CD4-positive, alpha-beta T cell treated with Interleukin-1 beta for 1 hour (primary cell): ENCODE measurements around the gene GLT8D2.

Experiments used
- DNase-seq, 2 donors: peaks; one replicate each; pipeline ENCODE4 v3.0.0-alpha.2; 2020 to 2022

Gene GLT8D2, protein sequence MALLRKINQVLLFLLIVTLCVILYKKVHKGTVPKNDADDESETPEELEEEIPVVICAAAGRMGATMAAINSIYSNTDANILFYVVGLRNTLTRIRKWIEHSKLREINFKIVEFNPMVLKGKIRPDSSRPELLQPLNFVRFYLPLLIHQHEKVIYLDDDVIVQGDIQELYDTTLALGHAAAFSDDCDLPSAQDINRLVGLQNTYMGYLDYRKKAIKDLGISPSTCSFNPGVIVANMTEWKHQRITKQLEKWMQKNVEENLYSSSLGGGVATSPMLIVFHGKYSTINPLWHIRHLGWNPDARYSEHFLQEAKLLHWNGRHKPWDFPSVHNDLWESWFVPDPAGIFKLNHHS

DNA sequence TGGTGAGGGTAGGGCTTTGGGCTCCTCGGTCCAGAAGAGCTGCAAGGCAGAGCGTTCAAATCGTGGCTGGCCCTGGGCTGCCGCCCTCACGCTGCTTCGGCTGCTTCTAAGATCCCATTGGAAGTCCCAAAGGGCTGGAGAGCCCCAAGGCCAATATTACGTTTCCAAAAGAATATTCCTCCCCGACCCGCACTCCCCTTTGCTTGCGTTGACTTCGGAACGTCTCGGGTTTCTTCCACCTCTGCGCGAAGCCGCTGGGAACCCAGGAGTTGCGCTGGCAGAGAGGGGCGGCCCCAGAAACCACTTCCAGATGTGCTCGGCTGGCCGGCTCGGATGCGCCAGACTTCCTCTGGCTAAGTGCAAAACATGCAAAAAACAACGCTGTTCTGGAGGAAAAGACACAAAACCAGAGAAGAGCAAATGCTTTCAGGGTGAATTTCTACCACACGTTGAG lies at the start of gene GLT8D2:
Gene GLT8D2 (minus strand): TSS at position 285 of the 454 bp plus-strand sequence. CDS start 30,539 bp downstream, outside the sequence.
- DNase-seq: no peak

DNA sequence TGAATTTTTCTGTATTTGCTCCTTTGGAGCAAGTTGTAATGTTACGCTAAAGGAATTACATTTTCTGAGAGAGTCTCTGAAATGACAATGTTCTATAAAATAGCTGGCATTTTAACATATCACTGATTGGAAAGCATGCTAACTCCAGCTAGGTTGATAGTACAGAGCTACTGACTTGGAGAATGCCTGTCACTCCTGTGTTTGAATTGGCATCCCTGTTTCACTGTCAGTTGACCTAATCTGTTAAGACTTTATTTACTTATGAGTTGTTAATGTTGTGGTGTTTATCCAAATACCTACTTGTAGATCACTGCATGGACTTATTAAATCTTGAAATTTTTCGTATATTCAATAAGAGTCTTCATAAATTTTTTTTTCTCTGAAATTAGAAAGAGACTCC lies 48.0 kb upstream of the GLT8D2 start:
- DNase-seq: no peak

DNA sequence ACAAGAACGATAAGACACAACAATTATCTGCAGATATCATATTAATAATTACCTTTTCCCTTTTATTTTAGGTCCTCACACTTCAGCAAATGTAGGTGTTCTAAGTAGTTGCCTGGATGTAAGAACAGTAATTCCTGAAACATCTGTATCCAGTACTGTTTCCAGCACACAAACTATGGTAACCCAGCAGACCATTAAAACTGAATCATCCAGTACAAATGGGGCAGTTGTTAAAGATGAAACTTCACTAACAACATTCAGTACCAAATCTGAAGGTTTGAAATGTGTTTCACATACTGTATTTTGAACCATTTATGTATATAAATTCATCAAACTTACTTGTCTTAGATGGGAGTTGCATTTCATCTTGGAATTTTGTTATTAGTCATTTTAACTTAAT lies 45.3 kb upstream of the GLT8D2 start:
- no peak for DNase-seq

DNA sequence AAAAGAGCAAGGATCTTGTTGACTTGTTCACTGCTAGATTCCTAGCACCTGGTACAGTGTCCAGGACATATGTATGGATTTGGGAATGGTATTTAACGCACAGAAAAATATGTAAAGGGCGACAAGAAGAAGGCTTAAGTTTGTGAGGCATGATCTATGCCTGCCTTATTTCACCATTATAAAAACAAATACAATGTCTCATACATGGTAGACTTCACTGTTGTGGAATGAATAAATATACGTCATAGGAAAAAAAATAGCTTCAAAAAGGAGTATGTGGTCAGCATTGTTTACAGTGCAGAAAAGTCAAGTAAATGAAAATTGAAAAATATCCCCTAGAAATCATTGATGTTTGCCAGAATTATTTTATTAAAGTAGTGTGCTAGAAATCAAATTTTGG lies 44.3 kb upstream of the GLT8D2 start:
- no peak for DNase-seq

DNA sequence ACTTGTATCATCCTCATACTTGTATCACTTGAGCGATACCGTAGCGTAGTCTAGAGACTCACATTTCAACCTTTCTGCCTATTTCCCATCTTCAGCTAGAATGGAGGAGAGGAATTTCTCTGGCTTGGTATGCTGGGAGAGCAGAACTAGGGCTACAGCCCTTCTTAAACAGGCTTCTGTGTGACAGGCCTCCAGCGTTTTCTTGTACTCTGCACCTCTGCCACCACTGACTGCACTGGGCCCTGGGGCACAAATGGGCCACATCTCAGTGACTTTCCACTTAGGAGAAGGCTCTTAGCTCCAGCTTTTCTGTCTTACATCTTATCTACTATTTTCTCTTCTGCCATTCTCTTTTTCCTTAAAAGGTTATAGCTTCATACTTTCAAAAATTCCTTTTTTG lies 41.1 kb upstream of the GLT8D2 start:
- DNase-seq: no peak

DNA sequence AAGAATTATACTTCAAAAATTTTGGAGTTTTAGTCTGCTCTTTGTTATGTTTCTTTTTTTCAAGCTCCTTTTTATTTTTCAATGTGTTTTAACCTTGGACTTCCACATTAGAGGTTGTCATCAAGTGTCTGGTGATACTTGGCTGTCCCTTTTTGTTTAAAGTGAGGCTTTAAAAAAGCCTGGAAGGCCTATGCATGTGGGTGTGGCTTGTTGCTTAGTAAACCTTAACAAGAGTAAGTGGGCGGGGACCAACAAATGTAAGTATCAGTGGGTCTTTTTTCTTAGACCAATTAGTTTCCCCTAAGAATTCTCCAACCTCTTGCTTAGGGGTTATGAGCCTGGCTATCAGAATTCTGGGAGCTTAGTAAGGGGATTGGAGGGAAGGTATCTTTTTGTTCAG lies 40.7 kb upstream of the GLT8D2 start:
- DNase-seq: no peak

DNA sequence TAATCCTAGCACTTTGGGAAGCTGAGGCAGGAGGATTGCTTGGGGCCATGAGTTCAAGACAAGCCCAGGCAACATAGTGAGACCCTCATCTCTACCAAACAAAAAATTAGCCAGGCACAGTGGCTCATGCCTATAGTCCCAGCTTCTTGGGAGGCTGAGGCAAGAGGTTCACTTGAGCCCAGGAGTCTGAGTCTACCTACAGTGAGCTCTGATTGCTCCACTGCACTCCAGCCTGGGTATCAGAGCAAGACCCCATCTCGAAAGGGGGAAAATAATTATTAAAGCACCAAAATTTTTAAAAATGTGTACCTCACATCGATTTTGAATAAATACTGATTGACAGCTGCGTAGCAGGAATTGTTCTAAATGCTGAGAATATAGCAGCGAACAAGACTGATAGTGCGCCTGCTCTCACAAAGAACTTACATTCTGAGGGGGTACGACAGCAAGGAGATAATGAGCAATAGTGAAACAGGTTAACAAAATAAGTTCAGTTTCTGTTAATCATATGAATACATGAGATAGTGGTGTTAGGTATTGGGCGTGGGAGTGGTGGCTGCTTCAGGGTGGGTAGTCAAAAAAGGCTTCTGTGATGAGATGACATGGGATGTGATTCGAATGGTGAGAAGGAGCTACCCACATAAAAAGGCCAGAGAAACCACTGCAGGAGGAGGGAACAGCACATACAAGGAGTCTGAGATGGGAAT lies 33.9 kb upstream of the GLT8D2 start:
- DNase-seq: no peak

DNA sequence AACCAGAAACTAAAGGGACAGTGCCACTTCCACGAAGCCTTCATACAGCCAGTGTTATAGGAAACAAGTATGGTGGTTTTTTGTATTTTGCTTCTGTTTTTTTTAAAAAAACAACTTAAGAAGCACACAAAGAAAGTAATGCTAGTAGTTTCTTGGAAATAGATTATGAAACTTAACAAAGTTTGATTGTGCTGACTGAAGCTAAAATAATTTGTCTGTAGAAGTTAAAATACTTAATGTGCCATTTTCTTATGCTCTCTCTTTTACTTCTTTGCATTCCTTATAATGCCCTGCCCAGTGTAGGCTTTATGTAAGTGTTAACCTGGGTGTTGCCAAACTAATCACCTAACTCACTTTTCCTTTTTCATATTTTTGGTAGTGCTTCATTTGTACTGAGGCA lies 30.8 kb upstream of the GLT8D2 start:
- no peak for DNase-seq

DNA sequence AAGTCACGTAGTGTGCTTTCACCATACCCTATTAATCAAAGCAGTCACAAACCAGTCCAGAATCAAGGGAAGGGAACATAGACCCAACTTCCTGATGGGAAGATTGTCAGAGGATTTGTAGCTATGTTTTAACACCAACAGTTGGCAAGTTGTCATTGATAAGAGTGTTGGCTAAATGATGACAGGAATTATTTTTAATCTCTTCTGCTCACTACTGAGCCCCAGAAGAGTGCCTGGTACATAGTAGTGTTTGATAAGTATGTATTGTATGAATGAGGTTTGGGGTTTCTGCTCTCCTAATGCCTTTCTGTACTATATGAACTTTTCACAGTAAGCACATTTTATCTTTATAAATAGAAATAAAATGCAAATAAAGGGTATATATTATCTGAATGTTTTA lies 29.0 kb upstream of the GLT8D2 start:
- DNase-seq: no peak

DNA sequence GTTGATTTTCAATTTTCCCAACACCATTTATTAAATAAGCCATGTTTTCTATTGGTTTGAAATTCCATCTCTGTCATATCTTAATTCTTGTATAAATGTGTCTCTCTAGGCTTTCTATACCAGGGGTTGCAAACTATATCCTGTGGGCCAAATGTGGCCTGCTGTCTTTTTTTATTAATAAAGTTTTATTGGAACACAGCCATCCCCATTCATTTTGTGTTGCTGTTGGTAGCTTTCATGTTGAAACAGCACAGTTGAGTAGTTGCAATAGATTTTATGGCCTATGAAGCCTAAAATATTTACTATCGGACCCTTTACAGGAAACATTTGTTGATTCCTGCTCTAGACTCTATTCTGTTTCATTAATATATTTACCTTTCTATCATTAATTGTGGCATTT lies 23.7 kb upstream of the GLT8D2 start:
- no peak for DNase-seq

DNA sequence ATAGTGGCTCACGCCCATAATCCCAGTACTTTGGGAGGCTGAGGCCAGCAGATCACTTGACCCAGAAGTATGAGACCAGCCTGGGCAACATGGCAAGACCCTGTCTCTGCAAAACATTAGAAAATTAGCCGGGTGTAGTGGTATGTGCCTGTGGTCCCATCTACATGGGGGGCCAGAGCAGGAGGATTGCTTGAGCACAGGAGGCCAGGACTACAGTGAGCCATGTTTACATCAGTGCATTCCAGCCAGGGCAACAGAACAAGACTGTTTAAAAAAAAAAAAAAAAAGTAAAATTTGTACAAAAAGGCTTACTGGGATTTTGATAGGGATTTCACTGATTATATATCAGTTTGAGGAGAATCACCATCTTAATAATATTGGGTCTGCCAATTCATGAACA lies 22.1 kb upstream of the GLT8D2 start:
- DNase-seq: no peak

DNA sequence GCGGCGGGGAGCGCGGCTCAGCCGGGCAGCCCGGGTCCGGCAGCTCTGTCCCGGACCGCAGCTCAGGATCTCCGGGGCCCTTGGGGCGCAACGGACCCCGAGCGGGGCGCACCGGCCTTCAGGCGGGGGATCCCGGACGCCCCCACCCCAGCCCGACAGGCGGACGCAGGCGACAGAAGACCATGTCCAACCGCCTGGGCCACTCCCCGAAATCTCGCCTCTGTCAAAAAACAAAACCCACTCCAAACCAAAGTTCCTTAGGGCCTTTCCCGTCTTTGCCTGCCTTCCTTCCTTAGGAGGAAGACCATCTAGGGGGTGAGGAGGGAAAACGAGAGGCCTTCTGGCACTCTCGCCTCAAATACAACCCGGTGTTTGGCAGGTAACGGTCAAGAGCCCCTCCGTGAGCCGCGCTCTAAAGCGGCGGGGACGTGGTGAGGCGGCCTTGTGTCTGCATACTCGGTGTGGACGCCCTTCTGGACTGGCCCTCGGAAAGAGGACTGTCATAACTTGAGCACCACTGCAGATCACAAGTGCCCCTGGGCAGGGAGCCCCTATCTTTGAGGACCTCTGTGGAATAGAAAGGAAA lies 14.9 kb upstream of the GLT8D2 start:
- DNase-seq: no peak

DNA sequence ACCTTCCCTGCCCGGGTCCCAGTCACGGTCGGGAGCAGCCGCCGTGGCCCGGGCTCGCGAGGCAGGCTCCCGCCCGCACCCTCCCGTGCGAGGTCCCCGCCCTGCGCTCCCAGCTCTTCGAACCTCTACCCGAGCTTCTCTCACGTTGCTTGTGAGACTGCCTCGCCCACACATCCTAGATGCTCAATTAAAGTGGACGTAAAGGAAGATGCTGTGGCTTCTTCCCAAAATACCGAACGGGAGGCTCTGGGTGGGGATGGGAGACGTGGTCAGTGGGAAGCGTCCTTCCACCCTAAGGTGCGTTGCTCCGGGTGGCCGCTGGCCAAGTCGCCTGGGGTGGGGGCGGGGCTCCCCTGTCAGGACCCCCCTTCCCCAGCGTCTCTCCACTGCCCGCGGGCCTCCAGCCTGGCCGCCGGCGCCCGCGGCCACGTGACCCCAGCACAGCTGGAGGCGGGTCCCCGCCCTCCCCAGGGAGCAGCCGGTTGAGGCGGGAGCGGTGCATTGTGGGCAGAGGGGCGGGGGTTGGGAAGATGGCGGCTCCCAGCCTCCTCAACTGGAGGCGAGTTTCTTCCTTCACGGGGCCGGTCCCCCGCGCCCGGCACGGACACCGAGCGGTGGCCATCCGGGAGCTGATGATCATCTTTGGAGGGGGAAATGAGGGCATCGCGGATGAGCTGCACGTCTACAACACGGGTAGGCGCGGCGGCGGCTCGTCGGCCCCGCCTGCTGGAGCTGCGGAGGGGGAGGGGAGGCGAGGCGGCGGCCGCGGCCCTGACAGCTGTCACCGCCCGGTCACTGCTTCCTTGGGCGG lies 14.2 kb upstream of the GLT8D2 start, which contains the start of gene HCFC2:
Gene HCFC2 (plus strand): TSS at position 501 of the 811 bp plus-strand sequence. CDS start 30 bp downstream, at position 531.
- DNase-seq: peak; percentile 86 to 87

DNA sequence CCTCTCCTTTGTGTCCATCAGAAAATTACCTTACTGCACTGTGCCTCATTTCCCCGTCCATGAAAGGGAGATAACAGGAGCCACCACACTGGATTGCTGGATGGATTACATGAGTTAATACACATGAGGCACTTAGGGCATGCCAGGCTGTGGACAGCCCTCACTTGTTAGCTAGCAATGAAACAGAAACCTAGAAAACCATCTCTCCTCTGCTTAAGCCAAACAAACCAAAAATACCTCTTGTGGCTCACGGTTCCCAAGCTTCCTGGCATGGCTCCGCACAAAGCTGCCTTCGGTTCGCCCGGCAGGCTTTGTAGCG lies 13.7 kb upstream of the GLT8D2 start:
- no peak for DNase-seq

DNA sequence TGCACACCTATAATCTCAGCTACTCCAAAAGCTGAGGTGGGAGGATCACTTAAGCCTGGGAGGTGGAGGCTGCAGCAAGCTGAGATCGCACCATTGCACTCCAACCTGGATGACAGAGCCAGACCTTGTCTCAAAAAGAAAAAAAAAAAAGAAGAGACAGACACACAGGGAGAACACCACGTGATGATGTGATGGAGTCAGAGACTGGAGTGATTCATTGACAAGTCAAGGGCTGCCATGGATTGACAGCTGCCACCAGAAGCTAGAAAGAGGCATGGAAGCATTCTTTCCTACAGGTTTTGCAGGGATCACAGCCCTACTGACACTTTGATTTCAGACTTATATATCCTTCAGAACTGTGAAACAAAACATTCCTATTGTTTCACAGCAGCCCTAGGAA lies 10.8 kb upstream of the GLT8D2 start:
- no peak for DNase-seq

DNA sequence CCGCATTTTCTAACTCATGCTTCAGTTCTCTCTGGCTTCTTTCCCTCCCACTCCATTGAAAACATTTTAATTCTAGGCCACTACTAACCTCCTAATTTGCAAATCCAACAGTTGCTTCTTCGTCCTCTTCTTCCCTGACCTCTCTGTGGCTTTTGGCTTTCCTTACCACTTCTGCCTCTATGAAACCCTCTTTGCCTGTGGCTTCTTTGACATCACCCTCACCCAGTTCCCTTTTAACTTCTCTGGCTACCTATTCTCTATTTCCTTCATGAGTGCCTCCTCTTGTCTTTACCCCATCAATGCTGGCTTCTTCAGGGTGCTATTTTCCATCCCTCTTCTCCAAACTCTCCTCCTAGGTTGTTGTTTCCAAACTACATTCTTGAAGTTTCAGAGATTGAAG lies 10.0 kb upstream of the GLT8D2 start:
- DNase-seq: no peak

DNA sequence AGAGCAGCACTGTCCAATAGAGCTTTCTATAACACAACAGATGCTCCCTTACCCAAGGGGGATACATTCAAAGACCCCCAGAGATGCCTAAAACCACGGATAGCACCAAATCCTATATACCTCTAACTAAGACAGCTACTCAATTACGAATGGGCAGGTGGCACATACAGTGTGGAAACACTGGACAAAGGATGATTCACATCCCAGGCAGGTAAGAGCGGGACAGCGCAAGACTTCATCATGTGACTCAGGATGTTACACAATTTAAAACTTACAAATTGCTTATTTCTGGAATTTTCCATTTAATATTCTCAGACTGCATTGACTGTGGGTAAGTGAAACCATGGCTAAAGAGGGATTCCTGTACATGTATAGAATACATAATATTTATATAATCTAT lies 8.8 kb upstream of the GLT8D2 start:
- DNase-seq: no peak

DNA sequence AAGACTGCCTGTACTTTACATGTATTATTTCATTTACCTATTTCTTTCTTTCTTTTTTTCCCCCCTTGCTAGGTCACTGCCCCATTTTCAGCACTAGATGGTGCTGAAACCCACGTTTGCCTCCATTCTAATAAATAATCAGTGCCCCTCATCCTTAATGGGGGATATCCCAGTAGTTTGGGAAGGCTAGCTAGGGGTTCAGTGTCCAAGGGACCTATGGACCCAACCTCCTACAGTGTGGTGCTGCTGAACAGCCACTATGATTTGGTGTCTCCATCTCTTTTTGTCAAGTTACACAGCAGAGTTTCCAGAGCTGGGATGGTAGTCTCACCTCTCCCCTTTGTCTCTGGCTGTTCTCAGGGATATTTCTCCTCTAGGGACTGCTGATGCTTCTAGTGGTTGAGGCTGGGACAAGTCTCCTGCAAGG lies 7.8 kb upstream of the GLT8D2 start:
- peak in 1 of 2 donors; percentile 37 for DNase-seq

DNA sequence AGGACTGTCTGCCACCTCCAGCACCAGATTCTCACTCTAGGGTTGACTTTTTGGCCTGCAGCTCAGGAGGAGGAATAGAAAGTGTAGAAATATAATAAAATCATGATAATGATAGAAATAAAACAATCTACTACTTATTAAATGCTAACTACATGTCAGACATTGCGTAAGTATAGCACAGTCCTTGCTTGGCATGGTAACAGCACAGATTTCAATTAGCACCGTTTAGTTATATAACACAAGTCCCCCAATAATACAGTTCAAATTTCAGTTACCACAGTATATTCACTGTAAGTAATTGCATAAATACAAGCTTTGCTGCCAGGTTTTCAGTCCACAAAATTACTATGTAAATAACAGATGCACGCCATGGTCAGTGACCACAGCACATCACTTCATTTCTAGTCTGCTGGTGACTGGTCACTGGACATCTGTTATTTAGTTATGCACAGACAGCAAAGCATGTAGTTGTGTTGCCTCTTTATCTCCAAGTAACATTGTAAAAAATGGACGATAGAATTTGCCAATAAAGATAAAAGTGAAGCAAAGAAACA lies 6.5 kb upstream of the GLT8D2 start:
- no peak for DNase-seq

DNA sequence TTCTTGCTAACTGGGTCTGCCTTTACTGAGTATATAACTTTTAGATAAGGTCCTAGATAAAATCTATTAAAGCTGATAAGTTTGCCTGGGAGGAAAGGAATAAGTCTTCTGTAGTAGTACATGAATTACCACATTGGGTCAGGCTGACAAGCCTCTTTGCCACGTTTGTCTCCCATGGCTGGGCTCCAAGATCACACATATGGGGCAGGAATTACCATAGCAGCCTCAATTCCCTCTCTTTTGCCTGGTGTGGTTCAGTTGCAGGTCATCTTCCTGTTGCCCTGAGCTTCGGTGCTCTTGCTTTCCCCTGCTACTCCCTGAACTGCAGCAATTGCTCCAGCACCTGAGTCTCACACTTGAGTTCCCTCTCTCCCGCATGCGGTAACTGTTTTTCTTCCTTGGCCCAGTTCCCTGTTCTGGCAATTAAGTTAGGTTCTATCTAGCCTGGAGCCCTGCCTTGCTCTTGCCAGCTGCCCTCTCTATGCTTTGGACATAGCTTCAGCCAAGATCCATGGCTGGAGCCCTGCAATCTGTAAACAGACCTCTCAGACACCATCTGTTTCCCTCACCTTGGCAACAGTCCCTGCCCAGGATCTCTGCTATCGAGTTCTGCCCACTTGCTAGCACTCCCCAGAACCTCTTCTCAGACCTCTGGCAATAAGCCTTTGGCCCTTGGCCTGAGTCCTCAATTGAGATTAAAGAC lies 5.8 kb upstream of the GLT8D2 start:
- DNase-seq: no peak

DNA sequence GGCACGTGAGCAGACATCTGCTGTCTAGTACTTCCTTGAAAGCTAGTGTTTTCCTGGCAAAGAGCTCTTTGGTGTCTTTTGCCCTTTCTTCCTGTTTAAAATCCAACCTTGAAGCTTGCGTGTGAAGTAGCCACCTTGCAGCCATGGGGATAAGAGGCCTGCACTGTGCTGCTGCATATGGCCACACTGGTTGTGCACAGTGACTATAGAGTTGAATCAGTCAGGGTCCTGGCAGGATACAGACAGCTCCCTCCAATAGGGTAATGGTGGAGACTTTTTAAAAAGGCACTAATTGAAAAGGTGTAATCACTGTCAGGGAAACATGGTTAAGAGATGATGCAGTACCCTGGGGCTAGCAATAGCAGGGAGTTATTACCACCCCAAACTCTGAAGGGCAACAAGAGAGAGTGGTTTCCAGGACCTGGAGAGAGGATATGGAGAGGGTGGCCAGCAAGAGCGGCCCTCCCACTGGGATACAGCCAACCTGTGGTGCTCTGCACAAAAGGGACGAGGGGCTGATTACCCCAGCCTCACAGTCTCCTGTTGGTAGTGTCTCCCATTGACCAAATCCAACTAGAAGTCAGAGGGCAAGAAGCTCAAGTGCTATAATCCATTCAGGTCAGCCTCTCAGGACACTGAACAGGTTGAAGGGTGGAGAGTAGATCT lies 4.8 kb upstream of the GLT8D2 start:
- no peak for DNase-seq

DNA sequence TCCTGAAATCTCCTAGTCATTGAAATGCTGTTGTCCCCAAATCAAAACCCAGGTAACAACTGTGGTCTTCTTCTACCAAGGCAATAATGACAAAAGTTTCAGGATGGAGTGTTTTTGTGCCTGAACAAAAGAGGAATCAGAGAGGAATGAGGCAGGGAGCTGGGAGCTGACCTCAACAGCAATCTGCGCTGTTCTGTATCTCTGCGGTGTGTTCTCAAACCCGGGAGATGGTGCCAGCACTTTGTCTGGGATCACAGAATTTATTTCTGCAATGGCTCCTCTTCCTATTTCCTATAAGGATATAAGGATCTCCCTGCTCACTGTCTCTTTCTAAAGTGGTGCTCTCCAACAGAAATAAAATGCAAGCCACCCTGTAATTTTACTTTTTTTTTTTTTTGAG lies 449 bp upstream of the GLT8D2 start:
- DNase-seq: no peak
